Mesenchymal stem cell (in vitro differentiated cells and primary cell): ENCODE data around the gene SOD1.
A peak's percentile ranks its signal among the peaks of the same experiment; 100 is the strongest.

ENCODE experiments used
- DNase-seq: peaks from one replicate; pipeline ENCODE4 v3.0.0-alpha.2; 2013
- H2AFZ ChIP-seq: one replicate; pipeline ENCODE4 v1.6.1; 2013; ENCODE audit warnings: low read depth, mild to moderate bottlenecking, control low read depth, inconsistent platforms, low read length, moderate library complexity
- H2AK5ac ChIP-seq: 2 replicates; pipeline ENCODE4 v1.6.1; 2013; ENCODE audit warnings: low read length, moderate library complexity, mild to moderate bottlenecking, inconsistent platforms; ENCODE audit not compliant: severe bottlenecking
- H2BK120ac ChIP-seq: one replicate; pipeline ENCODE4 v1.6.1; 2013; ENCODE audit warnings: low read depth, mild to moderate bottlenecking, inconsistent platforms, low read length, moderate library complexity
- H2BK12ac ChIP-seq, 2 experiments: one replicate each; pipeline ENCODE4 v1.6.1; 2013; ENCODE audit warnings: inconsistent platforms in 2 of 2, low read length in 2 of 2, mild to moderate bottlenecking in 2 of 2, moderate library complexity in 2 of 2, control low read depth in 1 of 2
- H2BK15ac ChIP-seq: one replicate; pipeline ENCODE4 v1.6.1; 2013; ENCODE audit warnings: mild to moderate bottlenecking, low read depth, inconsistent platforms; ENCODE audit not compliant: poor library complexity, severe bottlenecking
- H2BK5ac ChIP-seq: 2 replicates; pipeline ENCODE4 v1.6.1; 2013; ENCODE audit warnings: low read depth, mild to moderate bottlenecking, low read length, control low read depth, inconsistent platforms; ENCODE audit not compliant: poor library complexity, severe bottlenecking
- H3K14ac ChIP-seq, 2 experiments: one replicate each; pipeline ENCODE4 v1.6.1; 2013; ENCODE audit warnings: inconsistent platforms in 2 of 2, low read length in 2 of 2, control low read depth in 1 of 2, mild to moderate bottlenecking in 1 of 2, moderate library complexity in 1 of 2
- H3K18ac ChIP-seq, 2 experiments: one replicate each; pipeline ENCODE4 v1.6.1; 2013; ENCODE audit warnings: inconsistent platforms in 2 of 2, low read length in 2 of 2, control low read depth in 1 of 2, low read depth in 1 of 2, mild to moderate bottlenecking in 1 of 2
- H3K23ac ChIP-seq, 2 experiments: one replicate each; pipeline ENCODE4 v1.6.1; 2013; ENCODE audit warnings: inconsistent platforms in 2 of 2, low read length in 2 of 2, mild to moderate bottlenecking in 2 of 2, moderate library complexity in 2 of 2, control low read depth in 1 of 2
- H3K27ac ChIP-seq: 2 replicates; pipeline ENCODE4 v1.5.1; 2013; ENCODE audit warnings: mild to moderate bottlenecking, moderate library complexity, low read length, control low read depth, inconsistent platforms; ENCODE audit not compliant: poor library complexity, severe bottlenecking
- H3K27me3 ChIP-seq, 2 experiments: 2 replicates each; pipeline versions ENCODE4 v1.6.1 to v1.7.0; 2013; ENCODE audit warnings: low read length in 2 of 2, mild to moderate bottlenecking in 2 of 2, moderate library complexity in 2 of 2, control low read depth in 1 of 2, inconsistent platforms in 1 of 2; ENCODE audit not compliant: control insufficient read depth in 1 of 2, insufficient read depth in 1 of 2
- H3K36me3 ChIP-seq, 2 experiments: 2 replicates each; pipeline versions ENCODE4 v1.6.1 to v1.7.0; 2013; ENCODE audit warnings: low read length in 2 of 2, control low read depth in 1 of 2, inconsistent platforms in 1 of 2, low read depth in 1 of 2, mild to moderate bottlenecking in 1 of 2; ENCODE audit not compliant: insufficient read depth in 2 of 2, control insufficient read depth in 1 of 2
- H3K4ac ChIP-seq, 2 experiments: one replicate each; pipeline ENCODE4 v1.6.1; 2013; ENCODE audit warnings: inconsistent platforms in 2 of 2, low read length in 2 of 2, mild to moderate bottlenecking in 2 of 2, moderate library complexity in 2 of 2, control low read depth in 1 of 2, low read depth in 1 of 2
- H3K4me1 ChIP-seq: 2 replicates; pipeline ENCODE4 v1.6.1; 2013; ENCODE audit warnings: low read depth, low read length, control low read depth; ENCODE audit not compliant: control insufficient read depth, insufficient read depth
- H3K4me2 ChIP-seq: 2 replicates; pipeline ENCODE4 v1.6.1; 2013; ENCODE audit warnings: low read length, mild to moderate bottlenecking, inconsistent platforms; ENCODE audit not compliant: poor library complexity, severe bottlenecking
- H3K4me3 ChIP-seq, 2 experiments: 2 replicates each; pipeline versions ENCODE4 v1.5.1 to v1.7.0; 2013; ENCODE audit warnings: low read length in 2 of 2, mild to moderate bottlenecking in 2 of 2, control low read depth in 1 of 2, low read depth in 1 of 2; ENCODE audit not compliant: insufficient read depth in 1 of 2
- H3K79me1 ChIP-seq: replicated peaks from 2 replicates; pipeline ENCODE4 v1.6.1; 2013; ENCODE audit warnings: mild to moderate bottlenecking, control low read depth, low read length, inconsistent platforms; ENCODE audit not compliant: poor library complexity, severe bottlenecking
- H3K9ac ChIP-seq: 2 replicates; pipeline ENCODE4 v1.7.0; 2013; ENCODE audit warnings: mild to moderate bottlenecking, low read length, moderate library complexity
- H3K9me3 ChIP-seq: 2 replicates; pipeline ENCODE4 v1.7.0; 2013; ENCODE audit warnings: mild to moderate bottlenecking, low read length; ENCODE audit not compliant: control insufficient read depth
- H4K8ac ChIP-seq: one replicate; pipeline ENCODE4 v1.6.1; 2013; ENCODE audit warnings: inconsistent platforms, mild to moderate bottlenecking, low read length, moderate library complexity
- H4K91ac ChIP-seq: one replicate; pipeline ENCODE4 v1.6.1; 2013; ENCODE audit warnings: mild to moderate bottlenecking, low read length, inconsistent platforms
- whole genome bisulfite sequencing: methylation state at CpG from one replicate; pipeline ENCODE4 v1.1.7; 2013; ENCODE audit warnings: mixed read lengths; 5-methylcytosine and 5-hydroxymethylcytosine counted together

The SOD1 gene

DNA sequence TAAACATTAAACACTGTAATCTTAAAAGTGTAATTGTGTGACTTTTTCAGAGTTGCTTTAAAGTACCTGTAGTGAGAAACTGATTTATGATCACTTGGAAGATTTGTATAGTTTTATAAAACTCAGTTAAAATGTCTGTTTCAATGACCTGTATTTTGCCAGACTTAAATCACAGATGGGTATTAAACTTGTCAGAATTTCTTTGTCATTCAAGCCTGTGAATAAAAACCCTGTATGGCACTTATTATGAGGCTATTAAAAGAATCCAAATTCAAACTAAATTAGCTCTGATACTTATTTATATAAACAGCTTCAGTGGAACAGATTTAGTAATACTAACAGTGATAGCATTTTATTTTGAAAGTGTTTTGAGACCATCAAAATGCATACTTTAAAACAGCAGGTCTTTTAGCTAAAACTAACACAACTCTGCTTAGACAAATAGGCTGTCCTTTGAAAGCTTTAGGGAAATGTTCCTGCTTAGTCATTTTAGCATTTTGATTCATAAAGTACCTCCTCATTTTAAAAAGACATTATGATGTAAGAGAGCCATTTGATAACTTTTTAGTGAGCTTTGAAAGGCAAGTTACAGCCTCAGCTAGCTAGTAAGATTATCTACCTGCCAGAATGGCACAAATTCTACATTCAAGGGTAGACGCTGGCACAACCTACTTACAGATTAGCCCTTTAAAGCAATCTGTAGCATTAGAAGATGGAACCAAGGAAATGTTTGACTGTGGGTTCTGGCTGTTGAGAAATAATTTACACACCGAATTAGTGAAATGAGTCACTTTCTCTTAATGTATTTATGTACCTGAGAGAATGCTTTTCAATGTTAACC, 9.4 kb downstream of the SOD1 start:
- Histone ChIP-seq H3K79me1 (peaks cover 4% of the 10 kb centered on the region), H2BK120ac (no peak overlapping the region), H3K4me1 (peaks cover 11% of the 10 kb centered on the region), H4K8ac (no peak overlapping the region), H3K36me3 (peaks cover 24 to 69% of the 10 kb centered on the region in 2 experiments), H3K9me3 (no peaks in the 10 kb centered on the region), H3K27ac (no peak overlapping the region), H3K9ac (peak overlapping the region; percentile 31), H2AK5ac (no peak overlapping the region), H4K91ac (no peak overlapping the region), H2BK5ac (no peak overlapping the region), H2BK15ac (no peak overlapping the region), H3K4ac (no peak overlapping the region), H3K23ac (no peak overlapping the region), H3K18ac (no peak overlapping the region), H3K4me3 (no peak overlapping the region), H3K27me3 (no peaks in the 10 kb centered on the region), H3K14ac (no peak overlapping the region), H3K4me2 (no peak overlapping the region), H2BK12ac (no peak overlapping the region), H2AFZ (no peak overlapping the region)
- WGBS: no CpG with 5 or more reads among the region's 2 CpGs
- DNase-seq: no peak

DNA sequence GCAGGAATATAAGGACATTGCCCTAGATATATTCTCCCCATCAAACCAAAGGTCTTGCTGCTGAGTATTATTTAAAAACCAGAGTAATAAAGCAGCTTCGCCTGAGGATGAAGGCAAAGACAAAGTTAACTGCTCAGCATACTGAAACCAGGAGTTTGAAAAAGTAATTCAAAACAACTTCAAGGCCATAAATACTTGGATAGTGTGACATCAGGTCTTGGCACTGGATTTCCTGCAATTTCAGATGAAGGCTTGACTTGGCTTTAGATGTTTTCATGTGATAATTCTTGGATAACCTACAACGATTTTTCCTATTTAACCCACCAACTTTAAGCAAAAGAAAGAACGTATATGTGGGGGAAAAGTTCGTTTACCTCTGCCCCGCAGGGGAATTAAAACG, 10.6 kb downstream of the SOD1 start:
- 84% methylated on average over 5 of the region's 6 CpGs for WGBS
- Histone ChIP-seq H3K4me2 (no peak overlapping the region), H3K4me3 (no peak overlapping the region), H2BK5ac (no peak overlapping the region), H2BK15ac (no peak overlapping the region), H3K4ac (no peak overlapping the region), H4K8ac (no peak overlapping the region), H3K9ac (no peak overlapping the region), H3K9me3 (no peaks in the 10 kb centered on the region), H3K27me3 (no peaks in the 10 kb centered on the region), H2BK120ac (no peak overlapping the region), H3K36me3 (peaks cover 18 to 63% of the 10 kb centered on the region in 2 experiments), H2AFZ (no peak overlapping the region), H3K23ac (no peak overlapping the region), H3K14ac (no peak overlapping the region), H3K18ac (no peak overlapping the region), H3K4me1 (peaks cover 6% of the 10 kb centered on the region), H2AK5ac (no peak overlapping the region), H3K27ac (no peak overlapping the region), H3K79me1 (peaks cover 3% of the 10 kb centered on the region), H2BK12ac (no peak overlapping the region), H4K91ac (no peak overlapping the region)
- no peak for DNase-seq

DNA sequence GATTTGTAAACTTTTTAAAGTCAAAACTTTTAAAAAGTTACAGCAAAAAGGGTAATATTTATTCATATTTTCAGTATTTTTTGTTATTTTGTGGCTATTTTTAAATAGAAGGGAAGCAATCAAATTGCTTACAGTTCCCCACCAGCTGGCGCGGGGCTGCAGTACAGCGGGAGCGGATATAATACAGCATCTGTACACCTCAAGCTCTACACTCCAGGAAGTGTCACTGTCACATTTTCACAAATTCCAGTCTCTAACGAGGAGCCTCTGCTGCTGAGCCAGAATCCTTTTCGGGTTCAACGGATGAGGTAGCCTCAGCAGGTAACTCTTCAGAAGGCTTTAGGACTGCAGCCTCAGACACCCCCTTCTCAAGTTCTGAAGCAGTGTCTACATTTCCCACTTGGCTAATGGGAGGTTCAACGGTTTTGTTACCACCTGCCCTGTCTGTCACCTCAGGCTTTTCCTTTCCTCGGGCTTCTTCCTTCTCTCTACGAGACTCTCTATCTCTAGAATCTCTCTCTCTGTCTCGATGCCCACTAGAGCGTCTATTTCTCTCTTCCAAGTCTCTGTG, 11.7 kb downstream of the SOD1 start:
- Histone ChIP-seq H3K9ac (no peak overlapping the region), H3K9me3 (no peaks in the 10 kb centered on the region), H3K23ac (no peak overlapping the region), H3K14ac (no peak overlapping the region), H3K4me2 (no peak overlapping the region), H3K4me3 (no peak overlapping the region), H3K36me3 (peaks cover 11 to 70% of the 10 kb centered on the region in 2 experiments), H3K27ac (no peak overlapping the region), H2AK5ac (no peak overlapping the region), H2AFZ (no peak overlapping the region), H3K4ac (no peak overlapping the region), H4K91ac (no peak overlapping the region), H2BK12ac (no peak overlapping the region), H4K8ac (no peak overlapping the region), H3K4me1 (no peaks in the 10 kb centered on the region), H3K79me1 (peaks cover 8% of the 10 kb centered on the region), H2BK5ac (no peak overlapping the region), H2BK120ac (no peak overlapping the region), H2BK15ac (no peak overlapping the region), H3K18ac (no peak overlapping the region), H3K27me3 (no peaks in the 10 kb centered on the region)
- DNase-seq: no peak
- 96% methylated on average over 12 of the region's 12 CpGs for WGBS

DNA sequence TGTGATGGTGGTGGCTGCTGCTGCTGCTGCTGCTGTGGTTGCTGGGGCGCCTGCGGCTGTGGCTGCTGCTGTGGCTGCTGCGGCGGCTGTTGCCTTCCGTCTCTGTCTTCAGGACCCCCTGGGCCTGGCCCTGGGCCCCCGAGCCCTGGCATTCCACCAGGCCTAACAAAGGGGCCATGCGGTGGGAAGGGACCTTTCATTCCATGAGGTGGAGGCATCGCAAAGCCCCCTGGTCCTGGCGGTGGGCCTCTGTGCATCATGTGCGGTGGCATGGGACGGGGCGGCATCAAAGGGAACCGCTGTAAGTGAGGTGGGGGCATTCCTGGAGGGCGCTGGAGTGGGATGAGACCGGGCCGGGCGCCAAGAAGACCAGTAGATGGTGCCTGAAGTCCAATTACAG, 12.4 kb downstream of the SOD1 start:
- over 99% methylated on average over 17 of the region's 17 CpGs for WGBS
- no peak for DNase-seq
- Histone ChIP-seq H4K8ac (no peak overlapping the region), H3K4me1 (no peaks in the 10 kb centered on the region), H3K9ac (no peak overlapping the region), H2BK15ac (no peak overlapping the region), H3K9me3 (no peaks in the 10 kb centered on the region), H4K91ac (no peak overlapping the region), H3K23ac (no peak overlapping the region), H2AK5ac (no peak overlapping the region), H2BK12ac (peak overlapping the region in 1 of 2 experiments; percentile 23), H3K14ac (no peak overlapping the region), H2AFZ (no peak overlapping the region), H3K4ac (no peak overlapping the region), H2BK5ac (no peak overlapping the region), H3K79me1 (peaks cover 8% of the 10 kb centered on the region), H3K18ac (no peak overlapping the region), H3K27me3 (no peaks in the 10 kb centered on the region), H3K4me3 (no peak overlapping the region), H3K36me3 (peaks cover 11 to 70% of the 10 kb centered on the region in 2 experiments), H2BK120ac (no peak overlapping the region), H3K4me2 (no peak overlapping the region), H3K27ac (no peak overlapping the region)
